Liver (tissue), 9 donors: ENCODE measurements around the gene VMA21. TPM values are rescaled to one million over a fixed set of nuclear protein-coding genes. Genes with fewer than 3 reads are reported as not detected.

Experiments
- DNase-seq: peaks from one replicate; pipeline ENCODE4 v3.0.0-alpha.2; 2017; ENCODE audit warnings: low spot score
- H3K27ac ChIP-seq, 2 donors: one replicate each; pipeline ENCODE4 v1.7.0; 2013; ENCODE audit warnings: inconsistent platforms in 2 of 2, low read length in 2 of 2, control low read depth in 1 of 2, low read depth in 1 of 2, mild to moderate bottlenecking in 1 of 2
- H3K27me3 ChIP-seq, 4 donors: one replicate each; pipeline versions ENCODE4 v1.6.1 to v1.7.0; 2013; ENCODE audit warnings: low read length in 3 of 4, inconsistent platforms in 1 of 4, mild to moderate bottlenecking in 1 of 4, moderate library complexity in 1 of 4; ENCODE audit not compliant: control insufficient read depth in 4 of 4, insufficient read depth in 4 of 4
- H3K36me3 ChIP-seq, 4 donors: one replicate each; pipeline versions ENCODE4 v1.6.1 to v1.7.0; 2013; ENCODE audit warnings: low read length in 3 of 4, mild to moderate bottlenecking in 3 of 4, low read depth in 1 of 4, moderate library complexity in 1 of 4; ENCODE audit not compliant: control insufficient read depth in 4 of 4, insufficient read depth in 3 of 4
- H3K4me1 ChIP-seq, 4 donors: one replicate each; pipeline versions ENCODE4 v1.6.1 to v1.7.0; 2013; ENCODE audit warnings: low read length in 3 of 4, mild to moderate bottlenecking in 3 of 4, moderate library complexity in 1 of 4; ENCODE audit not compliant: control insufficient read depth in 4 of 4, insufficient read depth in 4 of 4
- H3K4me3 ChIP-seq, 3 donors: one replicate each; pipeline versions ENCODE4 v1.6.1 to v1.7.0; 2013; ENCODE audit warnings: low read length in 3 of 3, control low read depth in 1 of 3, low read depth in 1 of 3, mild to moderate bottlenecking in 1 of 3
- H3K9ac ChIP-seq, 2 donors: one replicate each; pipeline ENCODE4 v1.7.0; 2013; ENCODE audit warnings: low read length in 2 of 2, mild to moderate bottlenecking in 2 of 2, moderate library complexity in 2 of 2, control low read depth in 1 of 2, low read depth in 1 of 2
- H3K9me3 ChIP-seq, 4 donors: one replicate each; pipeline versions ENCODE4 v1.6.1 to v1.7.0; 2013; ENCODE audit warnings: low read length in 3 of 4; ENCODE audit not compliant: control insufficient read depth in 4 of 4
- ATF3 ChIP-seq: IDR thresholded peaks from 2 replicates; pipeline ENCODE4 v1.6.1; 2016; ENCODE audit warnings: antibody characterized with exemption
- EGR1 ChIP-seq, 2 donors: IDR thresholded peaks; 2 replicates each; pipeline ENCODE4 v1.6.1; 2016 to 2018; ENCODE audit warnings: antibody characterized with exemption in 2 of 2, low read depth in 2 of 2
- FOXA2 ChIP-seq: IDR thresholded peaks from 2 replicates; pipeline ENCODE4 v1.6.1; 2016; ENCODE audit warnings: antibody characterized with exemption
- GABPA ChIP-seq, 2 donors: IDR thresholded peaks in 1 of 2; conservative IDR thresholded peaks in 1 of 2; 2 replicates each; pipeline ENCODE4 v1.6.1; 2016; ENCODE audit warnings: antibody characterized with exemption in 2 of 2, mild to moderate bottlenecking in 1 of 2, moderate library complexity in 1 of 2
- HNF4A ChIP-seq, 2 donors: conservative IDR thresholded peaks; 2 replicates each; pipeline ENCODE4 v1.6.1; 2016; ENCODE audit warnings: antibody characterized with exemption in 2 of 2, mild to moderate bottlenecking in 2 of 2
- HNF4G ChIP-seq: IDR thresholded peaks from 2 replicates; pipeline ENCODE4 v1.6.1; 2016; ENCODE audit warnings: antibody characterized with exemption
- JUND ChIP-seq, 2 donors: IDR thresholded peaks; 2 replicates each; pipeline ENCODE4 v1.6.1; 2016; ENCODE audit warnings: antibody characterized with exemption in 2 of 2
- NR2F2 ChIP-seq: IDR thresholded peaks from 2 replicates; pipeline ENCODE4 v1.6.1; 2016; ENCODE audit warnings: antibody characterized with exemption
- RAD21 ChIP-seq, 2 donors: IDR thresholded peaks; 2 replicates each; pipeline ENCODE4 v1.6.1; 2016; ENCODE audit warnings: antibody characterized with exemption in 2 of 2, mild to moderate bottlenecking in 2 of 2
- RXRA ChIP-seq, 2 donors: IDR thresholded peaks; 2 replicates each; pipeline ENCODE4 v1.6.1; 2017 to 2018; ENCODE audit warnings: antibody characterized with exemption in 2 of 2, mild to moderate bottlenecking in 1 of 2
- SP1 ChIP-seq: IDR thresholded peaks from 2 replicates; pipeline ENCODE4 v1.6.1; 2018; ENCODE audit warnings: antibody characterized with exemption, mild to moderate bottlenecking
- TAF1 ChIP-seq: conservative IDR thresholded peaks from 2 replicates; pipeline ENCODE4 v1.6.1; 2016; ENCODE audit warnings: antibody characterized with exemption, mild to moderate bottlenecking
- YY1 ChIP-seq: IDR thresholded peaks from 2 replicates; pipeline ENCODE4 v1.6.1; 2016; ENCODE audit warnings: antibody characterized with exemption, mild to moderate bottlenecking
- ZBTB33 ChIP-seq: IDR thresholded peaks from 2 replicates; pipeline ENCODE4 v1.6.1; 2016; ENCODE audit warnings: antibody characterized with exemption
- WGBS: extraction: QIAGEN DNeasy Blood & Tissue Kit; methylation state at CpG from one replicate; pipeline ENCODE4 v1.1.7; 2013; 5-methylcytosine and 5-hydroxymethylcytosine counted together
- polyA plus RNA-seq, 2 donors: library from polyadenylated mRNA; stranded (reverse) in 1 of 2; unstranded in 1 of 2; fragments of 200-250 nt in 1 of 2; fragments of >200 nt in 1 of 2; fragmentation: Nextera tagmentation in 1 of 2; extraction: Ambion mirVana in 1 of 2; gene quantifications; one replicate each; pipeline versions ENCODE4 v1.2.1 to v1.2.3, GENCODE V29; 2013 to 2015
- total RNA-seq, 2 donors: library from RNA; depleted of rRNA; stranded (reverse); fragments of >200 nt; gene quantifications; one replicate each; pipeline ENCODE4 v1.2.3, GENCODE V29; 2014
- TF ChIP-seq, protein P1 (sequence below): IDR thresholded peaks from 2 replicates; pipeline ENCODE4 v1.6.1; 2016; ENCODE audit warnings: antibody characterized with exemption, mild to moderate bottlenecking
- TF ChIP-seq, protein P2 (sequence below): IDR thresholded peaks from 2 replicates; pipeline ENCODE4 v1.6.1; 2016; ENCODE audit warnings: antibody characterized with exemption
- TF ChIP-seq, protein P3 (sequence below): fragments of 150-350 bp; IDR thresholded peaks from 2 replicates; pipeline ENCODE4 v1.5.1; 2017; ENCODE audit warnings: improper control_type of control experiment, low read depth, low read length; ENCODE audit not compliant: missing input control
- donor health status: healthy.
- donor health status: healthy.
- donor health status: healthy.
- donor health status: healthy.
- donor health status: healthy.

Gene VMA21
- total and polyA plus RNA-seq, 4 donors = 4.1 to 20.6 (median 11.9) TPM

- TF ChIP-seq, protein P1, sequence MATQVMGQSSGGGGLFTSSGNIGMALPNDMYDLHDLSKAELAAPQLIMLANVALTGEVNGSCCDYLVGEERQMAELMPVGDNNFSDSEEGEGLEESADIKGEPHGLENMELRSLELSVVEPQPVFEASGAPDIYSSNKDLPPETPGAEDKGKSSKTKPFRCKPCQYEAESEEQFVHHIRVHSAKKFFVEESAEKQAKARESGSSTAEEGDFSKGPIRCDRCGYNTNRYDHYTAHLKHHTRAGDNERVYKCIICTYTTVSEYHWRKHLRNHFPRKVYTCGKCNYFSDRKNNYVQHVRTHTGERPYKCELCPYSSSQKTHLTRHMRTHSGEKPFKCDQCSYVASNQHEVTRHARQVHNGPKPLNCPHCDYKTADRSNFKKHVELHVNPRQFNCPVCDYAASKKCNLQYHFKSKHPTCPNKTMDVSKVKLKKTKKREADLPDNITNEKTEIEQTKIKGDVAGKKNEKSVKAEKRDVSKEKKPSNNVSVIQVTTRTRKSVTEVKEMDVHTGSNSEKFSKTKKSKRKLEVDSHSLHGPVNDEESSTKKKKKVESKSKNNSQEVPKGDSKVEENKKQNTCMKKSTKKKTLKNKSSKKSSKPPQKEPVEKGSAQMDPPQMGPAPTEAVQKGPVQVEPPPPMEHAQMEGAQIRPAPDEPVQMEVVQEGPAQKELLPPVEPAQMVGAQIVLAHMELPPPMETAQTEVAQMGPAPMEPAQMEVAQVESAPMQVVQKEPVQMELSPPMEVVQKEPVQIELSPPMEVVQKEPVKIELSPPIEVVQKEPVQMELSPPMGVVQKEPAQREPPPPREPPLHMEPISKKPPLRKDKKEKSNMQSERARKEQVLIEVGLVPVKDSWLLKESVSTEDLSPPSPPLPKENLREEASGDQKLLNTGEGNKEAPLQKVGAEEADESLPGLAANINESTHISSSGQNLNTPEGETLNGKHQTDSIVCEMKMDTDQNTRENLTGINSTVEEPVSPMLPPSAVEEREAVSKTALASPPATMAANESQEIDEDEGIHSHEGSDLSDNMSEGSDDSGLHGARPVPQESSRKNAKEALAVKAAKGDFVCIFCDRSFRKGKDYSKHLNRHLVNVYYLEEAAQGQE = no peak
- TF ChIP-seq NR2F2 = no peak
- no peak for TF ChIP-seq SP1
- TF ChIP-seq HNF4A (conservative IDR thresholded peaks at IDR 0.05) = no peak
- TF ChIP-seq TAF1 = no peak
Measured at GRCh38 chrX:151416579-151416978, 19.6 kb downstream of the VMA21 start (continued).

DNA sequence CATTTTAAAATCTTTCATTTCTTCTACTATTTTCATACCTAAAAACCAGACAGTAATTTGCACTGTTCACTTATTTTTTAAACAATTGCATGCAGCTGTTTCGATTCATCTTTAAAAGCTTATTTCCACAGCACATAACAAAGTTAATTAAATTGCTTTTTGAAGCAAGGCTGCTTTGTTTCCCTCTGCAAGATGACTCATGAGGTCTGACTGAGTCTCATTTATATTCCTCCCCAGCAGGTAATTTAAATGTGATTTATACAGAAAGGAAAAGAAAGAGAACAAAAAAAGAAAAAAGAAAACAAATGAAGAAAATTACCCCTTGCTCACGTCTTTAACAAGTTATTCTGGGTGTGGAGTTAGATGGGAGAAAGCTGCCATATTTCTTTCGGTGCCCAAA lies 22.8 kb downstream of the VMA21 start:
- no peak overlapping the region for H3K4me3 ChIP-seq
- H3K9me3 ChIP-seq = no peaks in the 10 kb centered on the region
- H3K4me1 ChIP-seq = no peaks in the 10 kb centered on the region
- WGBS = 95% methylated on average over 3 of the region's 3 CpGs
- H3K9ac ChIP-seq = no peak overlapping the region
- H3K27ac ChIP-seq = no peak overlapping the region
- no peaks in the 10 kb centered on the region for H3K27me3 ChIP-seq
- TF ChIP-seq, protein P2, sequence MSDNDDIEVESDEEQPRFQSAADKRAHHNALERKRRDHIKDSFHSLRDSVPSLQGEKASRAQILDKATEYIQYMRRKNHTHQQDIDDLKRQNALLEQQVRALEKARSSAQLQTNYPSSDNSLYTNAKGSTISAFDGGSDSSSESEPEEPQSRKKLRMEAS = no peak
- TF ChIP-seq JUND (IDR thresholded peaks at IDR 0.05) = no peak
- TF ChIP-seq ZBTB33 = no peak
- no peak for TF ChIP-seq TAF1
- TF ChIP-seq, protein P1 = no peak
- no peak for TF ChIP-seq NR2F2
- no peak for TF ChIP-seq GABPA (IDR thresholded peaks at IDR 0.05 in 1 of 2, conservative IDR thresholded peaks at IDR 0.05 in 1 of 2)
- no peak for TF ChIP-seq HNF4A (conservative IDR thresholded peaks at IDR 0.05)
- no peak for TF ChIP-seq RAD21 (IDR thresholded peaks at IDR 0.05)
- TF ChIP-seq EGR1 (IDR thresholded peaks at IDR 0.05; ENCODE audit: low read depth in 2 of 2) = no peak
- no peak for TF ChIP-seq RXRA (IDR thresholded peaks at IDR 0.05)
- TF ChIP-seq, protein P3, sequence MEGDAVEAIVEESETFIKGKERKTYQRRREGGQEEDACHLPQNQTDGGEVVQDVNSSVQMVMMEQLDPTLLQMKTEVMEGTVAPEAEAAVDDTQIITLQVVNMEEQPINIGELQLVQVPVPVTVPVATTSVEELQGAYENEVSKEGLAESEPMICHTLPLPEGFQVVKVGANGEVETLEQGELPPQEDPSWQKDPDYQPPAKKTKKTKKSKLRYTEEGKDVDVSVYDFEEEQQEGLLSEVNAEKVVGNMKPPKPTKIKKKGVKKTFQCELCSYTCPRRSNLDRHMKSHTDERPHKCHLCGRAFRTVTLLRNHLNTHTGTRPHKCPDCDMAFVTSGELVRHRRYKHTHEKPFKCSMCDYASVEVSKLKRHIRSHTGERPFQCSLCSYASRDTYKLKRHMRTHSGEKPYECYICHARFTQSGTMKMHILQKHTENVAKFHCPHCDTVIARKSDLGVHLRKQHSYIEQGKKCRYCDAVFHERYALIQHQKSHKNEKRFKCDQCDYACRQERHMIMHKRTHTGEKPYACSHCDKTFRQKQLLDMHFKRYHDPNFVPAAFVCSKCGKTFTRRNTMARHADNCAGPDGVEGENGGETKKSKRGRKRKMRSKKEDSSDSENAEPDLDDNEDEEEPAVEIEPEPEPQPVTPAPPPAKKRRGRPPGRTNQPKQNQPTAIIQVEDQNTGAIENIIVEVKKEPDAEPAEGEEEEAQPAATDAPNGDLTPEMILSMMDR = no peak
- TF ChIP-seq YY1 = no peak
- no peak for TF ChIP-seq ATF3
- TF ChIP-seq FOXA2 = no peak
- no peak for TF ChIP-seq HNF4G
- TF ChIP-seq SP1 = no peak
- no peak for DNase-seq
- no peaks in the 10 kb centered on the region for H3K36me3 ChIP-seq
